Peyer's patch (tissue), 4 donors: Measurements from ENCODE around the gene LOXL3.

Experiments
- CTCF ChIP-seq, 6 experiments: fragments of 450-650 bp in 4 of 6; fragments of 200-600 bp in 2 of 6; sonication (generic) in 1 of 6; IDR thresholded peaks; one replicate each; pipeline ENCODE4 v1.5.1; 2017 to 2019; ENCODE audit warnings: antibody characterized with exemption in 6 of 6, mild to moderate bottlenecking in 3 of 6, moderate library complexity in 1 of 6
- POLR2A ChIP-seq, 2 donors: fragments of 450-650 bp; IDR thresholded peaks; one replicate each; pipeline ENCODE4 v1.5.1; 2017; ENCODE audit warnings: antibody characterized with exemption in 2 of 2, mild to moderate bottlenecking in 2 of 2, moderate library complexity in 2 of 2

GRCh38 chr2:74533464-74533863 lies 20.3 kb downstream of the LOXL3 start:
- no peak for TF ChIP-seq CTCF (IDR thresholded peaks at IDR 0.05)
- TF ChIP-seq POLR2A (IDR thresholded peaks at IDR 0.05), result no peak
